Germinal center (tissue), 1 donor: ENCODE results near the gene DLG1.

ENCODE experiments used
- DNase-seq: peaks from one replicate; pipeline ENCODE4 v3.0.0; 2012; ENCODE audit warnings: mixed read lengths, low spot score

DLG1 gene

DNA sequence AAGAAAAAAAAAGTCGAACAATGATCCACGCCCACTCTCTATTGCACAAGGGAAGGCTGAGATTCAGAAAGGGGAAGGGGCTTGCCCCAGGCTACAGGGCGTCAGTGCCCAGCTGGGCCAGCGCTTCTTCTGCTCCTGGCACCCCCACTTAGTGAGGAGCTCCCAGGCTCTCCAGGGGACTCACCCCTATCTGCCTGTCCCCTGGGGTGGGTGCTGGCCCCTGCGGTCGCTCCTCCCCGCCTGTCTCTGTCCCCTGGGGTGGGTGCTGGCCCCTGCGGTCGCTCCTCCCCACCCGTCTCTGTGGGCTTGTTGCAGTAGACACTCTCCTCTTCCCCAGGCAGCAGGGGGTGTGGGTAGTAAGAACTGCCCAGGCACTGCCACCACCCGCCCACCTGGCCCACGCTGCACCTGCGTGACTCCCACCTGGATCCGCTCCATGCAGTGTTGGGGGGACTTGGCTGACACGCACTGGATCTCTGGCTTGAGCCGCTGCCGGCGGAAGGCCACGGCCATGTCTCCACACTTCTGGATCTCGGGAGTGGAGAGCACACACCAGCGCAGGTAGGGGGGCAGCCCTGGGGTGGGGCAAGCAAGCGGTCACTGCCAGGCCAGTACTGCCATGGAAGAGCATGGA is 283.4 kb downstream of the DLG1 start:
- DNase-seq, result no peak

DNA sequence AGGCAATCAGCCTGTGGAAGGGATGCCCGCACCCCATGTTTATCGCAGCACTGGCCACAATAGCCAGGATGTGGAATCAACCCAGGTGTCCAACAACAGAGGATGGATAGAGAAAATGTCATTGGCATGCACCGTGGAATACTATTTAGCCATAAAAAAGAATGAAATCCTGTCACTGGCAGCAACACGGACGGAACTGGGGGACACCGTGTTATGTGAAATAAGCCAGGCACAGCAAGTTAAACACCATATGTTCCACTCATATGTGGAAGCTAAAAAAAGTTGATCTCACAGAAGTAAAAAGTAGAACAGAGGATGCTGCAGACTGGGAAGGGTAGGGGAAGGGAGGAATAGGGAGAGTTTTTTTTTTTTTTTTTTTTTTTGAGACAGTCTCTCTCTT is 284.4 kb downstream of the DLG1 start:
- no peak for DNase-seq

DNA sequence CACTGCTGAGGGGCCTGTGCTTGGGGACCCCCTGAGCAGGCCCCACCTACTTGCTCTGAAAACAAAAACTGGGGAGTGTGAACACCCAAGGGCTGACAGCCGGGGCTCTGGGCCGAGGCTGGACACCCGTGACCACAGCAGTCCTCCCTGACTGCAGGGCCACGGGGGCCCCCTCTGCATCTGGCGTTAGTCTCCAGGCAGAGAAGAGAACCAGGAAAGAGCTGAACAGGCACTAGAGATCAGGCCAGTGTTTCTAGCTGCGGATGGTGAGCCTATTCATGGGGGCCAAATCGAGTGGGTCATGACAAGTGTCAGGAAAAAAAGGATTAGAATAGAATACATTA is 285.9 kb downstream of the DLG1 start:
- DNase-seq, result no peak

DNA sequence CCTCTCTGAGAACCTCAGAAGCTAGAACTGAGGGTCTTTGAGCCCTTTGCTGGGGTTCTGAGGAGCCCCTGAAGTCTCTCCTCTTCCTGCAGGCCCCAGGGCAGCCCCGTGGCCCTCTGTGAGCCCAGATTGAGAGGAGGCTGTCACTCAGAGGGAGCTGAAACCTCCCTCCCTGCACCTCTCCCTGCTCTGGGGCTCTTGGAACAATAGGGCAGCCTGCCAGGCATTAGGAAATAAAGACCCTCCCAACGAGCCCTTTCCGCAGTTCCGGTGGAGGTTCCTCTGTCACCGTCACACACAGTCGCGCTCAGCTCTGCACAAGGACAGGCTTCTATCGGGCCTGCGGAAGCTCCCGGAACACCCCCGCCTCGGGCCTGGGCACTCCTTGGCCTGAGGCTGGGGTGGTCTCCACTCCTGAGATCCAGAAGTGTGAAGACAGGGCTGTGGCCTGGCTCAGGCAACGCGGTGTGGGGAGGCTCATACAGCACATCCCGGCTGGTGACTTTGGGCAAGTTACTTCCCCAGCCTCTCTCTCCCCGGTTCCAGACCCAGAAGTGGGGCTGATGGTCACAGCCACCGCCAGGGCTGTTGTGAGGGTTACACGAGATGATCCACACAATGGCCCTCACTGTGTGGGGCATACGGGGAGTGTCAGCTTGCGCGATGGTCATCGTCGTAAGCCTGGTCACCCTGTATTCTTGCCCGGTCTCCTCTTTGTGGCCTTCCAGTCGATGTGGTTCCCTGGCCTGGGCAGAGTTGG is 286.5 kb downstream of the DLG1 start:
- no peak for DNase-seq

DNA sequence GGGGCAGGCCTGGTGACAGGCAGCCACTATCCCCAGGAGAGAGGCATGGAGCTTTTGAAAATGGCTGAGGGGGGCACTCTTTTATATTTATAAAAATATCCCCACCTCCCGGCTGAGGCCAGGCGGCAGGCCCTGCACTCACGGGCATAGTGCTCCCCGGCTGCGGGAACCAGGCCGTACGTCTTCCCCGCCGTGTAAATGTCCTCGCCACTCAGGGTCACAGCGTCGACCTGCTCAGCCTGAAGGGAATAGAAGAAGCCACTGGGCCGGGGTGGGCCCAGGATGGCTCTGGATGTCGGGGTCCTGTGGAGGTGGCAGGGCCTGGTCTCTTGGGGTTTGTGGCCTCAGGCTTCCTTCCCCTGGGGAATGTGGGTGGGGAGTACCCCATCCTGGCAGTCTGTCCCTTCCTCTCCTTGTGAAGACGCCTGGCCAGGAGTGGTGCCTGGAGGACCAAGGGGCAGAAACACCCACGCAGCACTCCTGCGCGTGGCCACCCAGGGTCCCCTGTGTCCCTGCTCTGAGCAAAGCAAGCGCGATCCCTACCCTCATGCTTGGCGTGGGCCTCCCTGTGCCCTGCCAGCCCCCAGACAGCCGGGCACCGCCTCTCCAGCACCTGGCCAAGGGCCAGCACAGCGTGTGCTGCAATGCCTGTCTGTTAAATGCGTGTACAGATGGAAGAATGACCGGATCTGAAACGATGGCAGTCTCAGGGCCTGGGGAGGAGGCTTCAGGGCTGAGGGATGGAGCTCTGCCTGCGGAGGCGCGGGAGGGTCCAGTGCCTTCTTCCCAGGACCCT is 287.7 kb downstream of the DLG1 start:
- no peak for DNase-seq

DNA sequence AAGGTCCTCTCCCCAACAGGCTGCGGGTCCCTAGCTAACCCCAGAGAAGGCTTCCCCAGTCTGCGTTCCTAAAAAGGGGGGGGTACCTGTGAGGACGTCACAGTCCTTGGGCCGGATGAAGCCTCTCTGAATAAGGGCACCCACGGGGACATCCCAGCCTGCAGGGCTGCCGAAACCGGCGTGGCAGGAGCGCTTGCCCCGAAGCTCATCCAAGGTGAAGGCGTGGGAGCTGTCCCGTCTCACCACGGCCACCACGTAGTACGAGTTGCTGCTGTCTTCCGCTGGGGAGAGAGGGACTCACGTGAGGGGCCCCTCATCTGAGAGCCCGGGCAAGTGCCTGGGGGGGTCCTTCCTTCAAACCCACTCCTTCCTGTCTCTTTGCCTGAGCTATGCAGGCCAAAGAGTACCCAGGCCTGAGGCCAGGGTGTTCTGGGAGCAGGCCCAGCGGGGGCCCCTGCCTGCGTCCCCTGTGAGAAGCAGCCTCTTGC is 288.8 kb downstream of the DLG1 start:
- DNase-seq, result no peak

DNA sequence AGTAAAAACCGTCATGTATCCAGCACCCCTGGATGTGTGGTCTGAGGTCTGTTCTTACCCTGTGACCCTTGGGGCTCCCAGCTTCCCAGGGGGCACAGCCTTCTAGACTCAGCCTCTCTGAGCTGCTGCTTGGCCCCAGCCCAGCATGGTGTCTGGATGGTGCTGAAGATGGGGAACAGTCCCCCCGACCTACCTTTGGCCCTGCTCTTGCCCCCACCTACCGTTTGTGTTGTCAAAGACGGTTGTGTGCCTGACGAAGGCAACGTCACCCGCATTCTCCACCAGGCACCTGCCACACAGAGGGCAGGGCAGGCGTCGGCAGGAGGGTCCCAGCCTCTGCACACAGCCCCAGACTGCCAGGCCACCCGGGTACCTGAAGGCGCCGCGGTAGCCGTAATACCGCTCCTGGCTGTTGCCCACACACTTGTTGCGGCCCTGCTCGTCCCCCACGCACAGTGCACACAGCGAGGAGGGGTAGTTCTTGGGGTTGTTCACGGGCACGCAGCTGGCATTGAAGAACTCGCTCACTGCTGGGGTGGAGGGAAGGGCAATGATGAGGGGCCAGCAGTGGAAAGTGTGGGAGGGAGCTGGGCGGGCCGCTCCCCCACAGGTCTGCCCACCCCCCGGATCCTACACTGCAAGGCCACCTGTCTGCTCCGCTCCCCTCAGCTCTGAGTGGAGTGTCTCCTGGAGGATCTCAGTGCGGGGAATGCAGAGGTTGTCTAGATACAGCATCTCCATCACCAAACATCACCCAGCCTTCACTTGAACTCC is 289.8 kb downstream of the DLG1 start:
- DNase-seq, result no peak

DNA sequence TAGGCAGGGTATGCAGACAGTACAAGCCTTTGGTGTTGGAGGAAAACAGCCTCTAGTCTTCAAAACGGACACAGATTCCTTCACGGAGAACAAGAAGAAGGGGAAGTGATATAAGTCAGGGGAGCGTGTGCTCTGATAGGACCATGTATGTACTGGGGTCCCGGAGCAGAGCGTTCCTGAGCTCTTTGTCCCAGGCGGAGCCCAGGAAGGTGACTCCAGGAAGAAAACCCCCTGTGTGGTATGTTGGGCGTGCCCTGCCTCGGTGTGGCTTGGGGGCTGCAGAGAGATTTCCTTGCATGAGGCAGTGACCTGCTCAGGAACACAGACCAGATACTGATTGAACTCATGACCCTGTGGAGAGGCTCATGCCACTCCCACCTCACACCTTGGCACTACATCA is 290.5 kb downstream of the DLG1 start:
- DNase-seq, result no peak

DNA sequence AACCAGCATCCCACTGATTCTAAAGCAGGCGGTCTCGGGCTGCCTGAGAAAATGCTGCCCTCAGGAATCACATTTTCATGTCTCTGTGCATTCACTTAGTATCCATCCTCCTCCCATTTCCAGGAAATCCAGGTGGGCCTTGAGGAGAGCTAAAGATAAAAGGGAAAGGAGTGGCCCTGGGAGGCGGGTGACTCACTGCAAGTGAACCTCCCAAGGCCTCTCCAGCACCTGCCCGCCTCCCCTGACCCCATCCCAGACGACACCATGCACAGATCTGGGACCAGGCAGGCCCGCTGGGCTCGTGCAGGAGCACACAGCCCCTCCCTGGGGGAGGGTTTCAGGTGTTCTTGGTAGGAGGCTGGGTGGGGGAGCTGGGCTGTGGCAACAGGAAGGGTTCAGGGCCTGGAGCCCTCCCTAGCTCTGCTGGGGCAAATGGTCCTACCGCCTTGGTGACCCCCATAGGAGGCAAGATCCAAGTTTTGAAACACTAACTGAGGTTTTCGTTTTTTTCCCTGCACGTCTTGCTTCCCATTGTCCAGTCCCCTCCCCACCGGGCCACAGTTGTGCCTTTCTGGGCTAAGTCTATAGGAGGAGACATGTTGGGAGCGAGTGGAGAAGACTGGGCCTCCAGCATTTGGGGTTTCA is 291.0 kb downstream of the DLG1 start:
- no peak for DNase-seq

DNA sequence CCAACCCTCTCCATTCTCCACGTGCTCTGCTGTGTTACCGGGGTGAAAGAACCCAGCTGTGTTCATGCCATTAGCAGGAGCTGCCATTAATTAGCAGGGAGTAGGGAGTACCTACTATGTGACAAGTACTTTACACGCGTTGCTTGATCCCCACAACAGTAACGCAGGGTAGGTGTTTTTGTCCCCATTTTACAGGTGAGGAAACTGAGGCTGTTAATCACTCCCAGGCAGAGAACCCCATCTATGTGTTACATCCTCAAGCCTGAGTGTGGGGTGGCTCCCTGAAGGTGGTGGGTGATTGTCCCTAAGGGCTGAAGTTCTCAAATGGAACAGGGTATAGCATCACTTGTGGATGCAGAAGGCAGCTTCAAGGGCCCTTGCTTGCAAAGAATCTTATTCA is 291.6 kb downstream of the DLG1 start:
- no peak for DNase-seq

DNA sequence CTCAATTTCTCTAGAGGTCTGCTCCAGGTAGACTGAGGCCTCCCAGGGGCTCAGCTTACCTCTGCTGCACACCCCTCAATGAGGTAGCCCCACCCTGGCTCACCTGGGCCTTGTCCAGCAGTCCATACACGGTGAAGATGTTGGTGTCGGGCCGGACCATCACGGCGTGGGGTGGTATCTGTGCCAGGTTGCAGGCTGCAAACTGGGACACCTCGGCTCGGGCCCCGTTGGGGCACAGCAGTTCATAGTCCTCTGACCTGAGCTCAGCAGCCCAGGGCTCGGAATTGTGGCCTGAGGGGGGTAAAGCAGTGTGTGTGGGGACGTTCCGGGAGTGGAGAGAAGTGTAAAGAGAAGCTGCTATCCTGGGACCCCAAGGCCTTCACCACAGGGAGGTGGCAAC is 292.0 kb downstream of the DLG1 start:
- no peak for DNase-seq

DNA sequence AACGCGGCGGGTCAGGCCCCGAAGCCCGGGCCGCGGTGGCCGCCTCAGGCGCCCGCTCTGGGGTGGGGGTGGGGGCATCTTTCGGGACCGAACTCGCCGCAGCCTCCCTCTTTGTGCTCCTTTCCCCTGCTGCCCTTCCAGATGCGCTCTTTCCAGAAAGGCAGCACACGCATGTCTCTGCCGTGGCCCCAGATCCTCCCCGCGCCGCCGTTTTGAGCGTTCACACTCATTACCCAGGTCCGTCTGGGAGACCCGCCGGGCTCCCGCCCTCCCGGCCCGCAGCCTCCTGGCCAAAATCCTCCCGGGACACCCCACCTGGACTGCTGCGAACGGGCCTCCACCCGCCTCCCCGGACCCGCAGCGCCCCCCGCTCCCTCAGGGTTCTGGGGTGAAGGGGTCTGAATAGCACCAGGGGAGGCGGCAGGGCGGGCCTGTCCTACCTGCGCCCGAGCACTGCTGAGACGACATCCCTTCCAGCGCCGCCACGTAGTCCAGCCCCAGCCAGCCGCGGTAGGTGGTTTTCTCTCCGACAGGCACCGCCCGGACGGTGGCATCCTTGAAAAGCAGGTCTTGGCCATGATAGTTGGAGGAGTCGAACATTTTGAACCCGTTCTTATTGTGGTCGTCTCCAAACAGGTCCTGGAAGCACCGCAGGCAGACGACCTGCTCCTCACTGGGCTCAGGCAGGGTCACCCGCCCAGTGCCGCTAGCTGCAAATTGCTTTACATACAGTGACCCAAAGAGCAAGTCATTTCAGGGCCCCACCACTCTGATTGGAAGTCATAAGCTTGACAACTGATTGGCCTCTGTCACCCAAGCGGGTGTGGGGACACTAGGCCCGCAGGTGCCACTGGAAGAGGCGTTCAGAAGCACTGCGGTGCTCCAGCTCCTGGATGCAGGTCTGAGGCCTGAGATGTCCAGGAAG is 294.7 kb downstream of the DLG1 start:
- peak; percentile 44 for DNase-seq

DNA sequence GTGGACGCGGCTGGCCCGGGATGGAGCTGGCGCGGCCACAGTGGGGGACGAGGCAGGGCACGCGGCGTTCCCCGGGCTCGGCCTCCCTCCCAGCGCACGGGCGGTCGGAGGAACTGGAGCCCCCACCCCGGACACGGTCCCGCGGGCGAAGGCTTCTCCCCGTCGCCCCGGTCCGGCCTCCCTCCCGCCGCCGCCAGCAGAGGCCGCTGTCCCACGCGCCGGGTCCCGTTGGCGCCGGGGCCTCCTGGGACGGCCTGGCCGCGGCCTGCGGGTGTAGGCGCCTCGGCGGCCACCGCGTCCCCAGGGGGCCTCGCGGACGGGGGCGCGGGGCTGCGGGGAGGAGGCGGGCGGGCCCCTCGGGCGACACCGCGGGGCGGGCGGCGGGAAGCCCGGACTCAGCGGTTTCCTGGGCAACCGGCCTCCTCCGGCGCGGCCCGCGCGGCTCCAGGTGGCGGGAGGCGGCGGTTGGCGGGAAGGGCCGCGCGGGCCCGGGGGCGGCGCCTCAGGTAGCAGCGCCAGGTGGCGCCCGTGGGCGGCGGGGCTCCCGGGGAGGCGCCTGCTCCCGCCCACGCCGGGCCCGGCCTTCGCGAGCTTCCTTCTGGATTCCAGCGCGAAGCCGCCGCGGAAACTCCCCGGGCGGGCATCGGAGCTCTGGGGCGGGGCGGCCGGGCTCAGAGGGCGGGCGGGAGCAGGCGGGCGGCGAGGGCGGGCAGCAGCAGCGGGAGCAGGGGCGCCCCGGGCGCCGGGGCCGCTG is 295.5 kb downstream of the DLG1 start:
- peak; percentile 91 for DNase-seq

DNA sequence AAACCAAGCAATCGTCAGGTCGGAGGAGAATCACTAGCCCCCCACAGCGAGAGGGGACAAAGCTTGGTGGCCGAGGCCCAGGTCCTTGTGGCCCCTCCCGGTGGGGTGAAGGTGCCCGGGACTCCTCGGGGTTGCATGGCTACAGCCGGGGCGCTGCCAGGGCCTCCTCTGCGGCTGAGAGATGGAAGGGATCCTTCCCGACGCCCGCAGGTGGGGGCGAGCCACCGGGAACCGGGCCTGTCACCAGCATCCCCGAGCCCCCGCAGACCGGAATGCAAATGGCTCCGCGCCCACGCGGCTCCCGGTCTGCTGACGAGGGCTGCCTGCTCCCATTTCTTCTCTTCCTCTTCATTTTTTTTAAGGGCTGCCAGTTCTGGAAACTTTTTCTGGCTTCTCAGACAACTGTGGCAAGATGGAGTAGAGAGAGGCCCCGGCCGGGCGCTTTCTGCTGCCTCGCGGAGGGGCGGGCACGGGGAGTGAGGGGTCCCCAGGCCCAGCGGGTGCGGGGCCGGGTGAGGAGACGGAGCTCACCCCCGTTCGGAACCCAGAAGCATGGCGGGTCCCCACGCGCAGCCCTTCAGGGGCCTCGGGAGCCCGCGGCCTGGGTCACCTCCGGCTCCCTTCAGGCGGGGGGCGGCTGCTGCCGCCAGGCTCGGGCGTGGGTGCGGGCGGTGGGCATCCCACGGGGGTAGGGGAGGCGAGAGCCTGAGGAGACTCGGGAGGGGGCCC is 296.3 kb downstream of the DLG1 start:
- peak; percentile 34 for DNase-seq

DNA sequence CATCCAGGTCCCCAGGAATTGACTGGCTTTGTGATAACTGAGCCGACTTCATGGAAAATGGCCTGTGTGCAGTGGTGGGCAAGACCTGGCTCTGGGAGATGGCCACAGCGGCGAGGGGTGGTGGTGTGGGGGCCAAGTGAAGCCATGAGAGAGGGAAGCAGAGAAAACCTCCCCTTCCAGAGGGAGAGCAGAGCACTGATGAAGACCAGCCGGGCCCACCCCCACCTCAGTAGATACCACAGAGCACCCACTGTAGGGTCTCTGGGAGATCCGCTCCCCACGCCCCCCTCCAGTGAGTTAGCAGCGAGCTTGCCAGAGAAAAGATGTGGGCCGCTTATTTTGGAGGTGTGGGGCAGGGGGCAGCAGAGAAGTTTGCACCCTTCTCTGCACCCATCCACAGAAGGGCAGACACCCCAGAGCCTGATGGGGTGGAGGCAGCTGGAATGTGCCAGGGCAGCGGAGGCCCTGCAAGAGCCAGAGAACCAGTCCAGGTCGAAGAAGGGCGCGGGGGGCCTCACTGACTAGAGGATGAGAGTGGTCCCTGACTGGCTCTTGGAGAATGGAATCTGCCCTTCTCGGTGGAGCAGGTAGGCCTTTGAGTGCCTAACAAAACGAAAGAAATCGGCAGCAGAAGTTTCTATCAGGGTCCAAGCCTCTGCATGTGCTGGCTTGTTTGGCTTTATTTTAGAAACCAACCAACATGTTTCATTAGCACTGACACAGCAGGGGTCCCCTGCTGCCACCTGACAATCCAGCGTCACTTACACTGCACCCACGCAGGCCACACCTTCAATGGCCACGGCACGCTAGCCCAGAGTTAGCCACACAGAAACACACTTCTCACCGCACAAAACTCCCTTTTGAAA is 297.1 kb downstream of the DLG1 start:
- DNase-seq, result no peak

DNA sequence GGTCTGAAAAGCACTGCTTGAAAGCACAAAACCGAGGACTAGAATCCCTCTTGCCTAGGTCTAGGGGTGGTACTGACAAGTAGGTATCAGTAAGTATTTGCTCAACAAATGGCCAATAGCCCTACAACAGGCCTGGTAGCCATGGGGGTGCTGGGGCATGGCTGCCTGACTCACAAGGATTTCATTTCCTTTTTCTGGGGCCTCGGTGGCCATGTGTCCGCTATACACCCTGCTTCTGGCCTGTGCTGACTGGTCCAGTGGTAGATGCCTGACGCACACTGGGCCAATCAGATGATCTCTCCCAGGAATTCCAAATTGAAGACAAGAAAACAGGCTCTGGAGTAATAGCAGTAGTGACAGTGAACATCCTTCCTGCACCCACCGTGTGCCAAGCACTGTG is 298.2 kb downstream of the DLG1 start:
- no peak for DNase-seq

DNA sequence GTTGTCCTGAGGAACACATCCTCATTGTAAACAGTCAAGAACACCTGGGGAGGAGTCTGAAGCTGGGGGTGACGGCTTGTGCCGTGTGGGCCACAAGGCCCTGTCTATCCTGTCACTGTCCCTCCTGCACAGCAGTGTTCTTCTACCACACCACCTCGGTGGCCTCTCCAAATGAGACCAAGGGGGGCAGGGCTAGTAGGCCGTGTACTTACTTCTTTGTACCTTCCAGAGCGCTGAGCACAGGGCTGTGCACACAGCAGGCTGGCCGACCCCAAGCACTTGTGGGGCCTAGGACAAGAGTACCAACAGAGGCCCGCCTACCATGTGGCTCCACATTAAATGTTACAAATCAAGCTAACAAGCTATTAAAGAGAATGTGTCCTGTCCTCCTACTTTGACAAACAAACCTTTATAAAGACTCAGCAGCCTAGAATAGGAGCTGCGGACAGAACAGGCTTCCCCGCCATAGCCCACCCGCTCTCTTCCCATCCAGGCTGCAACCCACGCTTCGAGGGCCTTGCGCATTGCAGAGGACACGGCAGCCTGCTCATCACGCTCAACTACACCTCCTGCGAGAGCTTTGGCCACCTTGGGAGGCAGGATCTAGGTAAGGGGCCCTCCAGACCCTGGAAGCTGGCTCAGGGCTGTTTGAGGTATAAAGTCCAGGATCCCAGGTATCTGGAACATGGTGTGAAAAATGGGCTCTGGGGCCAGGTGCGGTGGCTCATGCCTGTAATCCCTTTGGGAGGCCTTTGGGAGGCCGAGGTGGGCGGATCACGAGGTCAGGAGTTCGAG is 299.2 kb downstream of the DLG1 start:
- DNase-seq, result no peak
